Measurements from ENCODE around the gene HES5. TPM values are rescaled to one million over a fixed set of nuclear protein-coding genes. Genes with fewer than 3 reads are reported as not detected.

Gene HES5
- polyA plus RNA-seq, 1 of the 3 experiments (the other 2 are of a cell fraction): 0.03 TPM

GRCh38 chr1:2538872-2539271, 8.8 kb upstream of the HES5 start:
- H3K4me2 ChIP-seq: no peak overlapping the region
- no peak overlapping the region for H3K9ac ChIP-seq
- no peaks in the 10 kb centered on the region for H4K20me1 ChIP-seq (ENCODE audit: insufficient read depth)
- POLR2A ChIA-PET: interaction anchor here (0.7 kb wide), 1 partner anchor 69 kb away, joined by 3 read pairs; no protein-coding TSS in a partner anchor
- H3K27ac ChIP-seq (ENCODE audit: low read depth in 2 of 2, low read length in 1 of 2): no peak overlapping the region
- TF ChIP-seq USF2 (IDR thresholded peaks at IDR 0.05; ENCODE audit: borderline replicate concordance, low read depth, low read length): no peak
- no peak for TF ChIP-seq RFX5 (IDR thresholded peaks at IDR 0.05; ENCODE audit: low read length)
- TF ChIP-seq GABPA (IDR thresholded peaks at IDR 0.05; ENCODE audit: low read depth): no peak
- TF ChIP-seq PBX3 (IDR thresholded peaks at IDR 0.05): no peak
- no peak for TF ChIP-seq CHD2 (IDR thresholded peaks at IDR 0.05; ENCODE audit: low read length, partially characterized antibody)
- no peak for TF ChIP-seq YY1 (IDR thresholded peaks at IDR 0.05; ENCODE audit: low read depth)
- TF ChIP-seq SMC3 (IDR thresholded peaks at IDR 0.05; ENCODE audit: low read depth, low read length): no peak
- TF ChIP-seq EZH2phosphoT487 (IDR thresholded peaks at IDR 0.05; ENCODE audit: borderline replicate concordance, low read depth): no peak
- H3K4me3 ChIP-seq (ENCODE audit: low read depth in 2 of 2, low read length in 1 of 2): no peak overlapping the region
- H3K27me3 ChIP-seq (ENCODE audit: insufficient read depth): no peaks in the 10 kb centered on the region
- CTCF ChIA-PET: interaction anchor here (0.7 to 1.0 kb wide), 2 partner anchors 11 to 68 kb away, joined by 3 read pairs; no protein-coding TSS in a partner anchor
- H2AFZ ChIP-seq (ENCODE audit: low read depth): no peak overlapping the region
- no peak for DNase-seq
- peaks cover 0 to 25% of the 10 kb centered on the region in 2 experiments; a peak in 1 of 4 replicates for H3K4me1 ChIP-seq (ENCODE audit: control insufficient read depth in 1 of 2, insufficient read depth in 2 of 2, low read depth in 1 of 2, low read length in 1 of 2)
- H3F3A ChIP-seq (replicated peaks; ENCODE audit: insufficient read depth): no peaks in the 10 kb centered on the region
- H3K9me2 ChIP-seq: no peaks in the 10 kb centered on the region
- H3K79me2 ChIP-seq (ENCODE audit: insufficient read depth): no peaks in the 10 kb centered on the region
- H3K9me3 ChIP-seq: no peaks in the 10 kb centered on the region
- H3K36me3 ChIP-seq (replicated peaks in 1 of 2; ENCODE audit: control insufficient read depth in 1 of 2, insufficient read depth in 2 of 2, low read length in 1 of 2): no peaks in the 10 kb centered on the region
- no CpG with 5 or more reads among the region's 8 CpGs for WGBS (ENCODE audit: low lambda C conversion rate)

GRCh38 chr1:2538376-2538775, 8.3 kb upstream of the HES5 start:
- TF ChIP-seq SMC3 (IDR thresholded peaks at IDR 0.05; ENCODE audit: low read depth, low read length) (no peak), MAX (IDR thresholded peaks at IDR 0.05; ENCODE audit: low read depth) (no peak), CTCF (IDR thresholded peaks at IDR 0.05) (no peak), FOXJ3 (CRISPR knock-in tag; IDR thresholded peaks at IDR 0.05) (no peak), MEF2A (IDR thresholded peaks at IDR 0.05; ENCODE audit: borderline replicate concordance, low read depth) (no peak), CHD2 (IDR thresholded peaks at IDR 0.05; ENCODE audit: low read length, partially characterized antibody) (no peak), TAF1 (IDR thresholded peaks at IDR 0.05; ENCODE audit: borderline replicate concordance, low read depth, low read length) (no peak), JUND (IDR thresholded peaks at IDR 0.05) (no peak), NRF1 (IDR thresholded peaks at IDR 0.05; ENCODE audit: low read depth, low read length) (no peak), IRF3 (IDR thresholded peaks at IDR 0.05; ENCODE audit: low read depth, low read length) (no peak)
- no peak overlapping the region for H3K4me3 ChIP-seq (ENCODE audit: low read depth in 2 of 2, low read length in 1 of 2)
- H3K4me1 ChIP-seq (ENCODE audit: control insufficient read depth in 1 of 2, insufficient read depth in 2 of 2, low read depth in 1 of 2, low read length in 1 of 2): peaks cover 0 to 20% of the 10 kb centered on the region in 2 experiments; a peak in 1 of 4 replicates
- no peak overlapping the region for H2AFZ ChIP-seq (ENCODE audit: low read depth)
- no peak overlapping the region for H3K9ac ChIP-seq
- no peaks in the 10 kb centered on the region for H3K36me3 ChIP-seq (replicated peaks in 1 of 2; ENCODE audit: control insufficient read depth in 1 of 2, insufficient read depth in 2 of 2, low read length in 1 of 2)
- no peaks in the 10 kb centered on the region for H3K27me3 ChIP-seq (ENCODE audit: insufficient read depth)
- ChIA-PET POLR2A (no interaction called here), CTCF (interaction anchor here (0.7 kb wide), 1 partner anchor 11 kb away, joined by 3 read pairs; no protein-coding TSS in a partner anchor)
- DNase-seq: no peak
- no peaks in the 10 kb centered on the region for H3K79me2 ChIP-seq (ENCODE audit: insufficient read depth)
- H3K9me2 ChIP-seq: no peaks in the 10 kb centered on the region
- no CpG with 5 or more reads among the region's 4 CpGs for WGBS (ENCODE audit: low lambda C conversion rate)
- no peak overlapping the region for H3K4me2 ChIP-seq
- H3K27ac ChIP-seq (ENCODE audit: low read depth in 2 of 2, low read length in 1 of 2): no peak overlapping the region
- no peaks in the 10 kb centered on the region for H3F3A ChIP-seq (replicated peaks; ENCODE audit: insufficient read depth)
- no peaks in the 10 kb centered on the region for H4K20me1 ChIP-seq (ENCODE audit: insufficient read depth)
- no peaks in the 10 kb centered on the region for H3K9me3 ChIP-seq

Measured in SK-N-SH (cell line).